GM18498 (cell line): Measurements from ENCODE around the gene TMEM178B.
"Not testable (repeated sequence)": the region's sequence is repeated elsewhere in the genome, so short reads cannot be mapped to it uniquely, and the experiment has no call there.

ENCODE experiments used
- ATAC-seq: cut with Tn5 transposase; IDR thresholded peaks from one replicate; pipeline ENCODE4 v1.9.1; 2021; ENCODE audit warnings: mild to moderate bottlenecking, moderate library complexity; ENCODE audit not compliant: unreplicated experiment

TMEM178B gene

GRCh38 chr7:141132671-141133070, 58.8 kb downstream of the TMEM178B start:
- ATAC-seq = no peak

DNA sequence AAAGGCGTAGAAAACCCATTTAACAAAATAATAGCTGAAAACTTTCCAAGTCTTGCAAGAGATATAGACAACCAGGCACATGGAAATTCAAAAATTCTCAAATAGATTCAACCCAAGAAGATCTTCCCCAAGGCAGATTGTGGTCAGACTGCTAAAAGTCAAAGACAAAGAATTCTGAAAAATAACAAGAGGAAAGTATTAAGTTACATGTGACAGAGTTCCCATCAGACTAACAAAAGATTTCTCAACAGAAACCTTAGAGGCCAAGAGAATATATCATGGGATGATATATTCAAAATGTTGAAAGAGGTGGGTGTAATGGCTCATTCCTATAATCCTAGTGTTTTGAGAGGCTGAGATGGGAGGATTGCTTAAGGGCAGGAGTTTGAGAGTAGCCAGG, 59.8 kb downstream of the TMEM178B start:
- ATAC-seq = no peak

DNA sequence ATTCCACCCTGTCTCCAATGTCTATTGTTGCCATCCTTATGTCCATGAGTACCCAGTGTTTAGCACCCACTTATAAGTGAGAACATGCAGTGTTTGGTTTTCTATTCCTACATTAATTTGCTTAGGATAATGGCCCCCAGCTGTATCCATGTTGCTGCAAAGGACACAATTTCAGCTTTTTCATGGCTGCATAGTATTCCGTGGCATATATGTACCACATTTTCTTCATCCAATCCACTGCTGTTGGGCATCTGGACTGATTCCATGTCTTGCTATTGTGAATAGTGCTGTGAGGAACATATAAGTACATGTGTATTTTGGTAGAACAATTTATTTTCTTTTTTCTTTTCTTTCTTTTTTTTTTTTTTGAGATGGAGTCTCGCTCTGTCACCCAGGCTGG, 68.2 kb downstream of the TMEM178B start:
- no peak for ATAC-seq

- no peak for ATAC-seq
Observed at GRCh38 chr7:141144921-141145629, 71.2 kb downstream of the TMEM178B start.

DNA sequence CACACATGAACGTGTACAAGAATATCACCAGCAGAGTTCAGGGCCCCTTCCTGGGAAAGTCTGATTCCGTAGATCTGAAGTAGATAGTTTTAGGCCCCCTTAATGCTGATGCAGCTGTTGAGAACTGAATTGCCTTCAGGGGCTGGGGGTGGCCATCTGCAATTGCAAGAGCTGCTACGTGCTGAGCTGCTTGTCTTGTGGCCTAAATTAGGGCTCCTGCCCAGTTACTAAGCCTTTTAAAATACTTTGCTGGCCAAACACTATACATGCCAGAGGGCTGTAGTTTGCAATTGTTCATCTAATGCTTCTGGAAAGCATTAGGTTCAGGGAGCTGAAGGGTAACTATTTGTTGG, 71.7 kb downstream of the TMEM178B start:
- no peak for ATAC-seq

GRCh38 chr7:141147482-141147881, 73.6 kb downstream of the TMEM178B start:
- no peak for ATAC-seq

GRCh38 chr7:141150465-141150864, 76.6 kb downstream of the TMEM178B start:
- ATAC-seq = no peak

- ATAC-seq = no peak
Observed at GRCh38 chr7:141151746-141152145, 77.9 kb downstream of the TMEM178B start.

DNA sequence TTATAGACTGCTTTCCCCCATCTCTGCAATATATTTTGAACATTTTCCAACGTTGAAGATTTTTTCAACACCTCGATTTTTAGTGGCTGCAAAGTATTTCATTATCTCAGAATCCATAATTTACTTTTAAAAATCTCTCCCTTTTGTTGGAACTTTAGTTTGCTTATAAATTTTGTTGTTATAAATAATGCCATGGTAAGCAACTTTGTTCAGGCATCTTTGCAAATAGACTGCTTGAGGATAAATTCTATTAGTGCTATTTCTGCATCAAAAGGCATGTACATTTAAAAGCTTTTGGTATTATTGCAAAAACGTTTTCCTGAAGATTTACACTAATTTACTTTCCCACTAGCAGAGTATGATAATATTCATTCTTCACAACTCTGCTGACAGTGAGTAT, 79.4 kb downstream of the TMEM178B start:
- no peak for ATAC-seq

DNA sequence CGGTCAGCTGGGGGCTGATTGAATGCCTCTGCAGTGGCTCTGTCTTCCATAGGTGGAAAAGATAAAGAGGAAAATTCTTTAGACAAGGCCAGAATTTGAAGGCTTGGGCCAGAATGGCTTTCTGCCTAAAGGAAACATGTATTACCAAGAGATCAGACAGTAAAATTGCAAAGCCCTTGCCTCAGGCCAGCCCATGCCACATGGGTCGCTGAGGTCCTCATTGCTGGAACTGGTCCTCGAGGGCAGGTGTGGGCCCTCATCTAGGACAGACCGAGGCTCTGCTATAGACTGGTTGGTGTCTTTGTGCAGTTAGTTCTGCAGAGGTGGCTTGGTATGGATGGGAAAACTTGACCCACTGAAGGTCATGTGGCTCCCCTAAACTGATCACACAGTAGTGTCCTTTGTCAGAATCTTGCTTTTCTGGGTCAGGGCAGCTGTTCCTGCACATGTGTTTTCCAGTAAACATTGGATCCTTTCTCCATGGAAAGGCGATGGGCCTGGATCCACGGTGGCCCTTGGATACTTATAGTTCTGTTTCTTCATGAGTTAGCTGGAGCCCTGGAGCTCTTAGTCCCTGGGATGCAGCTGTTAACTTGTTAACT, 80.4 kb downstream of the TMEM178B start:
- ATAC-seq = no peak

DNA sequence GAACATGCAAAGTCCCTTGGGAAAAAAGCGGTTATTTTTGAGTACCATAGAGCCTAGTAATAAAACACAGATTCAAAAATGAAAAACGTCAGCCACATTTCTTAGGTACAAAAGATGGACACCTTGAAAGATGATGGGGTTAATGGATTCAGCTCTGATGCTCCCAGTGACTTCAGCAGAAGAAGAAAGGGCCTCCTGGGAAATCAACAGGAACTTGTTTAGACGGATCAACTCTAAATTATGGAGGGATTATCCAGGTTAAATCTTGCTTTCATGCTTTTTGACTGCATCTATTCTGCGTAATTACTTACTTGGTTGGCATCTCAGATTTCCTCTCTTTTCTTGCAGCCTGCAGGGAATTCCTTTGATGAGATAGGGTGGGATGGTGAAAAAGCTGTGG, 82.5 kb downstream of the TMEM178B start:
- ATAC-seq = no peak

GRCh38 chr7:141157138-141157765, 83.4 kb downstream of the TMEM178B start:
- ATAC-seq = no peak

DNA sequence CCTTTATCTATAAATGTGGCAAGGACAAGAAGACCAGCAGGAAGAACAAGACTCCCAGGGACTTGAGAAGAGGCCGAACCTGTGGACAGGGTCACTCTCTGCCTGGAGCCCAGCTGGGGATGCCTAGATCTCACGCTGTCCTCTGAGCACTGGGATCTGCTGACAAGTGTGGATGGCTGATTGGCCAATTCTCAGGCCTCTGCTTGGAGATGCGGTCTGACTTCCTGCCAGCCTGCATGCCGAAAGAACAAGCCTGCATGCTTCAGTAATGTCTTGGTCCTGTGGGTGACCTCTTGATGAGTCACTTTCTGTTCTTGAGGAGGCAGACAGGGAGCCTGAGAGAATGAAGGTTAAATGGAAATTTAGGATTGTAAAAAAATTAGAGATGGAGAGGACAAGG, 84.7 kb downstream of the TMEM178B start:
- ATAC-seq = no peak

DNA sequence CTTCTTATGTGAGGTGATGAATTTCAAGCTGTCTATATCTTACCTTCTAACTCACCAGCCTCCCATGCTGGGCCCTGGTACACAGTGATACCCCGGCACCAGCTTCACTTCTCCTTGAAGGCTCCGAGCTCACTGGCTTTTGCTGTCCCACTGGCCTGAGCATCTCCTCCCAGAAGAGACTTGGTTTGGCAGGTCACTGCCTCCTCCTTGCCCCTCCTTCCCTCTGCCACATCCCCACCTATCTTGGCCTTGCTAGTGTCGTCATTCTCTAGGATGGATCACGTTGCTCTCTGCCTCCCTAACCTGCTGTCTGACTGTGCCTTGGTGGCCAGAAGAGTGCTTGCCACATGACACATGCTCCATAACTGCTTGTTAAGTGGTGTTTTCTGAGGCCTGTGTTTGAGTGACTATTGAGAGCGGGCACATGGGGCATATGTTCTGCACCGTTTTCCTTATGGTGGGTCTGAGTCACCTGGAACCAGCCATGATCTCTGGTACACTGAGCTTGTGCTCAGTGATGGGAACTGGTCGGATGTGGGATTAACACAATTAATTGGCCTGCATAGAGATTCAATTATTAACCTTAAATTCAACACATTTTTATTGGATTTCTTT, 86.5 kb downstream of the TMEM178B start:
- ATAC-seq = no peak

DNA sequence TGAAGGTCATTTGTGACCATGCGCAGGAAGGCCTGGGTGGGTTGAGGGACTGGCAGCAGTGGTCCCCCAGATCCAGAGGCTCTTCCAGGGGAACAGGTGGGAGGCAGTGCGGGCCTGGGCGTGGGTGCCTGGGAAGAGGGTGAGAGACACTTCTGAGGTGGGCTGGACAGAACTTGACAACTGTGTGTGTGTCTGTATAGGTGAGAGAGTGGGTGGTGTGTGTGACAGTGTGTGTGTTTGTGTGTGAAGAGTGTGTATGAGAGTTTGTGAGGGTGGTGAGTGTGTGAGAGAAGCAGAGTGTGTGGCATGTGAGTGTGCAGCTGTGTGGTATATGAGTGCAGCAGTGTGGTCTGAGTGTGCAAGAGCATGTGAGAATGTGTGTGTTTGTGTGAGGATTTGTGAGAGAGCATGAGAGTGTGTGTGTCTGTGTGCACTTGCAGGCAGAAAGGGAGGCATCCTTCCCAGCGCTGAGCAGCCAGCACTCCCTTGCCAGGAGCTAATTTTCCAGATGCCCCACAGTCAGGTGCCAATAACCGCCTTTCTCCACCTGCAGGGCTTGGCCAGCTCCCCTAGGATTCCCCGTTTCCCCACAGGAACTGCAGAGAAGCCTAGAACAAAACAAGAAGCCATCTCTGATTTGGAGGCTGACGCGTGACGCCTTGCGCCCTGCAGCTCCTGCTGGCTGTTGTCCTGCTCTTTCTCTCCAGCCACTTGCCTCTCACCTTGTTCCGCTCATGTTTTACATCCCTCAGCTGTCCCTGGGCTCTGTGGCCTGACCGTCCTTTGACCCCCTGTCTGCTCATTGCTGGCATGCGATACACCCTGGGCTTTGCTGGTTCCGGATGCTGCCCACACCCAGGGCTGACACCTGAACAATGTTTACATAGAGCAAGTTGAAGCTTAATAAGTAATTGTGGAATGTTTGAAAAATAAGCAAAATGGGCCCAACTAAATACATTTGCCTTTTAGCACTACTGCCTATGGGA, 88.0 kb downstream of the TMEM178B start:
- ATAC-seq = no peak

DNA sequence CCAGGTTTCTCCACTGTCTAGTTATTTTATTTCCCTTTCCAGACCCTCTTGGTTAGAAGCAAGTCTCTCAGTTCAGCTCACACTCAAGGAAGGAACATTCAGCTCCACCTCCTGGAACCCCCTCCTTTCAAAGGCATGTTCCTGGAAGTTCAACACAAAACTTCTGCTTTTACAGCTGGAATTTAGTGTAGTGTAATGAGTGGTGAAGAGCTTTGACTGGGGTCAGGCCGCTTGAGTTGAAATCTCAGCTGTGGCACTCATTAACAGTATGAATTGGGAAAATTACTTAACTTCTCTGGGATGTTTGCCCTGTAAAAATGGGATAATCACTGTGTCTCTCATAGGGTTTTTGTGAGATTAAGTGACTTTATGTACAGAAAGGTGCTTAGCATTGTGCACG, 91.7 kb downstream of the TMEM178B start:
- ATAC-seq = no peak

DNA sequence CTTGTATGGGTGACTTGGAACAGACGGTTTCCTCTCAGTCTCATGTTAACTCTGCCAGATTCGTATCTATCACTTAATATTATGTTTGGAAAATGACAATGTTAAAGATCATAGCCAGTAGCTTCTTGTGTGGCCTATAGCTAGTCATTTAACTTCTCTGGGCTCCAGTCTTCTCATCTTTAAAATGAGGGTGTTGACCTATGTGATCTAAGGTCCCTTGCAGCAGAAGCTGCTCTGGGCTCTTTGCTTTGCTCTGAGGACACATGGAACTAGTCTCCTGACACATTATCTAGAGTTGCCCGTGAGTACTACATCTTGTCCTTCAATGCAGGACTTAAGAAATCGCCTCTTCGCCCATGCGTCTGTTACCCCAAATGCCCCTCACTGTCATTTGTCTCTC, 93.1 kb downstream of the TMEM178B start:
- no peak for ATAC-seq

- ATAC-seq = no peak
Observed at GRCh38 chr7:141167381-141167964, 93.6 kb downstream of the TMEM178B start.

- ATAC-seq = not testable (repeated sequence)
Observed at GRCh38 chr7:141169157-141169556, 95.3 kb downstream of the TMEM178B start.

- not testable (repeated sequence) for ATAC-seq
Observed at GRCh38 chr7:141175728-141176127, 101.9 kb downstream of the TMEM178B start.
